ENCODE measurements around the gene FOXP4.
A peak's percentile ranks its signal among the peaks of the same experiment; 100 is the strongest.

The FOXP4 gene

GRCh38 chr6:41591122-41591521 lies 44.9 kb downstream of the FOXP4 start:
- CTCF ChIA-PET, result interaction anchor here (0.6 to 21.2 kb wide), 17 partner anchors 8 to 472 kb away, joined by 3 to 481 read pairs (median 6); no protein-coding TSS in a partner anchor

DNA sequence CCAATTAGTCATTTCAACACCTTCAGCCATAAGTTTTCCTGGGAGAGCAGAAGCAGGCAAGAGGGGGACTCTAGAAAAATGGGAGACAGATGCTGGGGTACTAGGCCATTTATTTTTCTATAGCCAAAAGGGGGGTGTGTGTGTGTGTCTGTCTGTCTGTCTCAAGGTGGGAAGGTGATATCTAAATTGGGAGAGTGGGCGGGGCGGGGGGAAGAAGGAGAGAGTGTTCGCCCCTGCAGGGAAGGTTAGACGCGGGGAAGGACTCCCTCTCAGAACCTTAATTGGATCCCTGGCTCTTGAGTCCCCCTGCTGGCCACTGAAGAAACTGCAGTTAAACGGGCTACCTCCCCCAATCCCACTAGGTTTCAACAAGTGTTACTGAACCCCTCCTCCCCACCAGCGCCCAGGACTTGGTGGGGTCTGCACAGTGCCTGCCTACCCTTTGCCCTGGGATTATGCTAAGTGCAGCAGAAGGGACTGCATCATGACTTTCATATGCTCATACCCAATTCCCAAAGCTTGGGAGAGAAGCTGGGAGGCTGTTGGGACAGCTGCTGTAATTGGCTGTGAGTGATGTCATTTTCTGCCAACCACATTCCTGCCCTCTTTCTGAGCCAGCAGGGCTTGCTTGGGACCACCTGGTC lies 45.8 kb downstream of the FOXP4 start:
- TF ChIP-seq, protein P1, sequence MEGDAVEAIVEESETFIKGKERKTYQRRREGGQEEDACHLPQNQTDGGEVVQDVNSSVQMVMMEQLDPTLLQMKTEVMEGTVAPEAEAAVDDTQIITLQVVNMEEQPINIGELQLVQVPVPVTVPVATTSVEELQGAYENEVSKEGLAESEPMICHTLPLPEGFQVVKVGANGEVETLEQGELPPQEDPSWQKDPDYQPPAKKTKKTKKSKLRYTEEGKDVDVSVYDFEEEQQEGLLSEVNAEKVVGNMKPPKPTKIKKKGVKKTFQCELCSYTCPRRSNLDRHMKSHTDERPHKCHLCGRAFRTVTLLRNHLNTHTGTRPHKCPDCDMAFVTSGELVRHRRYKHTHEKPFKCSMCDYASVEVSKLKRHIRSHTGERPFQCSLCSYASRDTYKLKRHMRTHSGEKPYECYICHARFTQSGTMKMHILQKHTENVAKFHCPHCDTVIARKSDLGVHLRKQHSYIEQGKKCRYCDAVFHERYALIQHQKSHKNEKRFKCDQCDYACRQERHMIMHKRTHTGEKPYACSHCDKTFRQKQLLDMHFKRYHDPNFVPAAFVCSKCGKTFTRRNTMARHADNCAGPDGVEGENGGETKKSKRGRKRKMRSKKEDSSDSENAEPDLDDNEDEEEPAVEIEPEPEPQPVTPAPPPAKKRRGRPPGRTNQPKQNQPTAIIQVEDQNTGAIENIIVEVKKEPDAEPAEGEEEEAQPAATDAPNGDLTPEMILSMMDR (IDR thresholded peaks at IDR 0.05; ENCODE audit: insufficient read depth, low read length, missing control alignments), result peak; percentile 86
- CTCF ChIA-PET, result interaction anchor here (0.6 to 21.2 kb wide), 32 partner anchors 8 to 229 kb away, joined by 3 to 481 read pairs (median 4); no protein-coding TSS in a partner anchor
- POLR2A ChIA-PET, result no interaction called here
- no peak for DNase-seq (ENCODE audit: low read depth, low spot score)
- no peak overlapping the region for H3K4me3 ChIP-seq (ENCODE audit: low read depth, low read length)

More at GRCh38 chr6:41591122-41591521, 44.9 kb downstream of the FOXP4 start:
- H3K4me3 ChIP-seq (ENCODE audit: low read depth, low read length), result no peak overlapping the region
- TF ChIP-seq, protein P1 (IDR thresholded peaks at IDR 0.05; ENCODE audit: insufficient read depth, low read length, missing control alignments), result no peak
- DNase-seq (ENCODE audit: low read depth, low spot score), result no peak
- POLR2A ChIA-PET, result no interaction called here

DNA sequence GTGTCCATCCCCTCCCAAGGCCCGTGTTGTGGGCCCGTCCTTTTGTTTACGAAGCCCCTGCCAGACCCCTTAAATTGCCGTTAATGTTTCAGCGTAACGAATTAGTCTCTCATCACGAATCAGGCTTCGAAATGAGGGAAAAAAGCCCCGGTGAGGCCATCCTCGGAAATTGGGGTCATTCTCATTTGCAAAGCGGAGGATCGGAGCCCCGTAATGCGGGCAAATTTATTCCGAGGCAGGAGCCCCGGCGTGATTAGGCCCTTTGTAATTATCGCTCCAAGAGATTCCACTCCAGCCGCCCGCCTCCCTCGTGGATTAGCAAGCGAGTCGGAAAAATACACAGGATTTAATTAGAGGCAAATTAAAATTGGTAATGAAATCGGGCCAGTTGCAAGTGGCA lies 47.2 kb downstream of the FOXP4 start:
- TF ChIP-seq, protein P1 (IDR thresholded peaks at IDR 0.05; ENCODE audit: insufficient read depth, low read length, missing control alignments), result no peak
- ChIA-PET POLR2A (no interaction called here), CTCF (interaction anchor here (1.0 to 21.2 kb wide), 9 partner anchors 10 to 221 kb away, joined by 3 to 481 read pairs (median 76); no protein-coding TSS in a partner anchor)
- no peak overlapping the region for H3K4me3 ChIP-seq (ENCODE audit: low read depth, low read length)
- DNase-seq (ENCODE audit: low read depth, low spot score), result no peak

- POLR2A ChIA-PET, result no interaction called here
- CTCF ChIA-PET, result interaction anchor here (0.7 to 21.2 kb wide), 21 partner anchors 10 to 229 kb away, joined by 3 to 481 read pairs (median 6); partner anchors contain the start of gene TOMM6
- no peak overlapping the region for H3K4me3 ChIP-seq (ENCODE audit: low read depth, low read length)
- TF ChIP-seq, protein P1 (IDR thresholded peaks at IDR 0.05; ENCODE audit: insufficient read depth, low read length, missing control alignments), result no peak
- DNase-seq (ENCODE audit: low read depth, low spot score), result no peak
Measured at GRCh38 chr6:41593839-41594238, 47.7 kb downstream of the FOXP4 start.

DNA sequence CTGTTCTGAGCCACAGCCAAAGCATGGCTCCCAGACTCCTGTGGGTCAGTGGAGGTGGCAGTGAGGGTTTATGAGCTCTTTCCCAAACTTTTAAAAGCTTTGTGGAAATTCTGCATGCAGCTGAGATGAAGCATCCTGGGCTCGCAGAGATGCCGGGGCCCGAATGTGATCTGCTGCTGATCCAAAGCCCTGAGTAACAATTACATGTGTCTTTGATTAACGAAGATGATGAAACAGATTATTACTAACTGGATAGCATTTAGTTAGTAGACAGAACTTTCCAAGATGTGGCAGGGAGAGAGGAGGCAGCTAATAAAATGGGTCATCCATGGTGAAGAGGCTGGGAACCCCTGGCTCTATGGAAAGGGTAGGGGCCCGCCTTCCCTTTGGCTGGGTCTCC lies 48.1 kb downstream of the FOXP4 start:
- POLR2A ChIA-PET, result no interaction called here
- TF ChIP-seq, protein P1 (IDR thresholded peaks at IDR 0.05; ENCODE audit: insufficient read depth, low read length, missing control alignments), result no peak
- no peak overlapping the region for H3K4me3 ChIP-seq (ENCODE audit: low read depth, low read length)
- DNase-seq (ENCODE audit: low read depth, low spot score), result no peak
- CTCF ChIA-PET, result interaction anchor here (0.7 to 21.2 kb wide), 22 partner anchors 9 to 229 kb away, joined by 3 to 481 read pairs (median 6); partner anchors contain the start of gene TOMM6

- TF ChIP-seq, protein P1 (IDR thresholded peaks at IDR 0.05; ENCODE audit: insufficient read depth, low read length, missing control alignments), result no peak
- H3K4me3 ChIP-seq (ENCODE audit: low read depth, low read length), result no peak overlapping the region
- POLR2A ChIA-PET, result no interaction called here
- CTCF ChIA-PET, result interaction anchor here (0.7 to 21.2 kb wide), 23 partner anchors 9 to 230 kb away, joined by 3 to 481 read pairs (median 6); partner anchors contain the start of gene TOMM6
- no peak for DNase-seq (ENCODE audit: low read depth, low spot score)
Measured at GRCh38 chr6:41594766-41595165, 48.6 kb downstream of the FOXP4 start.

All from AG04449 (cell line).